Subcutaneous adipose tissue (tissue), 4 donors: ENCODE data around the gene GATA3. TPM values are rescaled to one million over a fixed set of nuclear protein-coding genes. Genes with fewer than 3 reads are reported as not detected.

ENCODE experiments used
- CTCF ChIP-seq: fragments of 450-650 bp; IDR thresholded peaks from one replicate; pipeline ENCODE4 v1.5.1; 2016; ENCODE audit warnings: low read depth, mild to moderate bottlenecking, control low read depth, antibody characterized with exemption, moderate library complexity
- total RNA-seq, 4 donors: library from RNA; depleted of rRNA; stranded (reverse); fragments of >200 nt; gene quantifications; one replicate each; pipeline ENCODE4 v1.1.0, GENCODE V29; 2016

The GATA3 gene
- total RNA-seq, 4 donors from 2014 or later = 0.66 to 8.3 (median 3.0) TPM

GRCh38 chr10:8045726-8046494 lies 8.6 kb upstream of the GATA3 start:
- TF ChIP-seq CTCF = no peak

GRCh38 chr10:8047452-8048280 lies 6.8 kb upstream of the GATA3 start:
- no peak for TF ChIP-seq CTCF

- no peak for TF ChIP-seq CTCF
Observed at GRCh38 chr10:8048281-8049008, 6.0 kb upstream of the GATA3 start.

- no peak for TF ChIP-seq CTCF
Observed at GRCh38 chr10:8049045-8049864, 5.2 kb upstream of the GATA3 start.

GRCh38 chr10:8049865-8050555 lies 4.5 kb upstream of the GATA3 start:
- no peak for TF ChIP-seq CTCF

- no peak for TF ChIP-seq CTCF
Observed at GRCh38 chr10:8050556-8051108, 3.9 kb upstream of the GATA3 start.
